BLaER1 (cell line): ENCODE results near the gene TRPV3.
"Not testable (repeated sequence)": the region's sequence is repeated elsewhere in the genome, so short reads cannot be mapped to it uniquely, and the experiment has no call there.

Experiments used
- H3K27ac ChIP-seq: shearing (Covaris generic); formaldehyde crosslinking; 2 replicates; pipeline ENCODE4 v1.8.1; 2022
- H3K27me3 ChIP-seq: shearing (Covaris generic); formaldehyde crosslinking; 2 replicates; pipeline ENCODE4 v1.8.1; 2022
- H3K36me3 ChIP-seq: shearing (Covaris generic); formaldehyde crosslinking; 2 replicates; pipeline ENCODE4 v1.8.1; 2022
- H3K4me1 ChIP-seq: shearing (Covaris generic); formaldehyde crosslinking; 2 replicates; pipeline ENCODE4 v1.8.1; 2022
- H3K4me2 ChIP-seq: shearing (Covaris generic); formaldehyde crosslinking; 2 replicates; pipeline ENCODE4 v1.8.1; 2022
- H3K4me3 ChIP-seq: shearing (Covaris generic); formaldehyde crosslinking; 2 replicates; pipeline ENCODE4 v1.8.1; 2022
- H3K9ac ChIP-seq: shearing (Covaris generic); formaldehyde crosslinking; 2 replicates; pipeline ENCODE4 v1.8.1; 2022
- H3K9me3 ChIP-seq: shearing (Covaris generic); formaldehyde crosslinking; 2 replicates; pipeline ENCODE4 v1.8.1; 2022
- H4K20me1 ChIP-seq: shearing (Covaris generic); formaldehyde crosslinking; 2 replicates; pipeline ENCODE4 v1.8.1; 2022
- Cebpa-rat ChIP-seq: shearing (Covaris generic); IDR thresholded peaks from 2 replicates; pipeline ENCODE4 v1.8.1; 2022

Gene TRPV3

DNA sequence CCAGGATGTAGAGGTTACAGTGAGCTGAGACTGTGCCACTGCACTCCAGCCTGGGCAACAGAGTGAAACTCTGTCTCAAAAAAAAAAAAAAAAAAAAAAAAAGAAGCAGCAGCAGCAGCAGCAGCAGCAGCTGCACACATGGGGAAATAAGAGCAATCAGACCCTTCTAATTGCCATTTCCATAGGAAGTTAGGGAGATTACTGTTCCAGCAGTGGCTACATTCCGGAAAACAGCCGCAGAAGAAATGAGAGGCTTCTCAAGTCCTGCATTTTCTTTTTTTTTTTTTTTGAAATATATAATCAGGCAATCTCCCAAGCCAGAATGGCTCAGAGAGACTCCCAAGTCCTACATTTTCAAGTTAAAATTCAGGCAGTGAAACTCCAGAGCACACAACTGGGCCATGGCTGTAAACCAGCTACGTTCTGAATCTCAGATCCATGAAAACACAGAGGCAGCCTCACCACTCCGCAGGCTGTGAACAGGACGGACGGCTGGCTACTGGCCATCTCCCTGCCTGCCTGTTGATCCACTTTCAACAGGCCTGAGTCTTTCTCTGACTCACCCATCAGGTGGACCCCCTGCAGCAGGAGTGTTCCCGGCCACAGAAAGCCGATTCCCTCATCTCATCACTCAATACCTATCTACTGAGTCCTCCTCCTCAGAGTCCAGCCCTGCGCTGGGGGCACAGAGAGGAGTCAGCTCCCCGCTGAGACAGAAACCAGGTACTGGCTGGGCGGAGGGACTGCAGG lies 36.6 kb upstream of the TRPV3 start:
- no peak overlapping the region for H3K4me3 ChIP-seq
- no peaks in the 10 kb centered on the region for H3K9me3 ChIP-seq
- H3K4me1 ChIP-seq, result peaks cover 24% of the 10 kb centered on the region
- H4K20me1 ChIP-seq, result no peaks in the 10 kb centered on the region
- TF ChIP-seq Cebpa-rat, result no peak
- H3K27me3 ChIP-seq, result no peaks in the 10 kb centered on the region
- H3K9ac ChIP-seq, result no peak overlapping the region
- no peak overlapping the region for H3K4me2 ChIP-seq
- peaks cover 19% of the 10 kb centered on the region; the same call in 1 of the 2 replicates for H3K36me3 ChIP-seq
- peak overlapping the region; percentile 18; the same call in 1 of the 2 replicates for H3K27ac ChIP-seq

DNA sequence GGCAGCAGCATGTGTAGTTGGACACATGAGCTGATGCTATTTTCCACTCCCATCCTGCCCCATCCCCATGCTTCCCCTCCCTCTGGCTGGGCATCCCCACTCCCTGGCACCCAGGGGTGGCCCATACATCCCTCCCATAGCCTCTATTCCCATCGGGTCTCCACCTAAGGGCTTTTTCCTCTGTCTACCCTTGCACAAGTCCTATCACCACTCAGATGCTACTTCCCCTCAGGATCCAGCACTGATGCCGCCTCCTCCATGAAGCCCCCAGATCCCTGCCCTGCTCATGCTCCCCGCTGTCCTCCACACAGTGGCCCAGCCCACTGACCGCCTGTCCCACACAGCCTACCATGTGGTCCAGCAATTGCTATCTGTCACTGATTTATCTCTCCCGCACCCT lies 35.8 kb upstream of the TRPV3 start:
- Histone ChIP-seq H3K9me3 (no peaks in the 10 kb centered on the region), H3K4me3 (no peak overlapping the region), H3K27me3 (no peaks in the 10 kb centered on the region), H3K27ac (no peak overlapping the region), H3K36me3 (peaks cover 22% of the 10 kb centered on the region; the same call in 1 of the 2 replicates), H4K20me1 (no peaks in the 10 kb centered on the region), H3K4me2 (no peak overlapping the region), H3K4me1 (peaks cover 31% of the 10 kb centered on the region), H3K9ac (no peak overlapping the region)
- no peak for TF ChIP-seq Cebpa-rat

DNA sequence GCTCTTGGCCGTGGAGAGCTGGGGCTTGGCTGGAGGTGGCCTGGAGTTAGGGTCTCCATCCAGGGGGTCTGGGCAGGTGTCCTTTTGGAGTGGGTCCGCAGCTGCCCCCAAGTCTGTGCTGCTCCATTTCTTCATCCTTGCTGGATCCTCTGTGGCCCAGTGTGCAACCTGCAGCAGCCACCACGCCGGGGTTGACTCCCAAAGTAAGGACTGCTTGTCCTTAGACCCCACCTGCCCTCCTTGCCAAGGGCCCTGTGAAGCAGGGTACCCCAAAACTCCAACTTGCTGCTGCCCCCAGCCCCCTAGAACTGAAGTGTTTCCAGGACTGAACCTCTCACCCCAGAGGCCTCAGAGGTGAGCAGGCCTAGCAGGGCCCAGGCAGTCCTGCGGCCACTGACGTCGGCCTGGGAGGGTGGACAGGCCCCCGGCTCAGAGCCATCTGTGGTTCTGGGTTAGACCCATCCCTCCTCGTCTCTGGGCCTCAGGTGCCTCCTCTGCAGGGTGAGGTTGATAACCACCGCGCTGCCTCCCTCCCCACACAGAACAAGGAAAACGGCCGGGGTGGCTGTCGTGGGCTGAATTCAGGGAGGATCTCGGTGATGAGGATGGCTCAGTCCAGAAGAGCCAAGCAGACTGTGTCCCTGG lies 34.7 kb upstream of the TRPV3 start:
- Histone ChIP-seq H3K27ac (peak overlapping the region; percentile 38), H3K9ac (no peak overlapping the region), H3K27me3 (no peaks in the 10 kb centered on the region), H4K20me1 (no peaks in the 10 kb centered on the region), H3K4me1 (peaks cover 37% of the 10 kb centered on the region), H3K4me3 (no peak overlapping the region), H3K36me3 (peaks cover 33% of the 10 kb centered on the region), H3K9me3 (no peaks in the 10 kb centered on the region), H3K4me2 (no peak overlapping the region)
- no peak for TF ChIP-seq Cebpa-rat

- 0 out of 2 replicates have a peak overlapping the region, but pooled peaks have one; percentile 1 for H3K9ac ChIP-seq
Observed at GRCh38 chr17:3590768-3591167, 33.2 kb upstream of the TRPV3 start.

DNA sequence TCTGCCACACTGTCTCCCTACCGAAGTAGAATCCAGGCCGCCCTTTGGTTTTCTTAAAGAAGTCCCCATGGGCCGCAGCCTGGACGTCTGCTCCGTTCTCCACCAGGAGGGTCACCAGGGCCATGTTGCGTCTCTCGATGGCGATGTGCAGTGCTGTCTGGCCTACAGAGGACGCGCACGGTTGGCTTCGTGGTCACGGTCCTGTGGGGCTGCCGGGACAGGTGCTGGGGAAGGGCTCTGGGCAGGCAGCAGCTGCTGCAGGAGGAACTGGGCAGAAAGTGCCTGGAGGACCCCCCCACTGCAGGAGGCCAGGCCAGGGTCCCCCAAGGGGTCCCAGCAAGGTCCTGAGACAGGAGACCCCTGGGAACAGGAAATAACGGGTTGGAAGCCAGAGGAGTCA lies 32.6 kb upstream of the TRPV3 start:
- Histone ChIP-seq H3K4me3 (no peak overlapping the region), H3K36me3 (peaks cover 42% of the 10 kb centered on the region)

More at GRCh38 chr17:3590768-3591167, 33.2 kb upstream of the TRPV3 start:
- Histone ChIP-seq H4K20me1 (no peaks in the 10 kb centered on the region), H3K4me1 (peaks cover 43% of the 10 kb centered on the region), H3K4me2 (peak overlapping the region; percentile 80), H3K27ac (peak overlapping the region; percentile 67), H3K36me3 (peaks cover 40% of the 10 kb centered on the region), H3K9me3 (no peaks in the 10 kb centered on the region), H3K4me3 (no peak overlapping the region), H3K27me3 (no peaks in the 10 kb centered on the region)
- TF ChIP-seq Cebpa-rat, result no peak

GRCh38 chr17:3589784-3590183 lies 32.2 kb upstream of the TRPV3 start:
- Histone ChIP-seq H3K4me1 (peaks cover 48% of the 10 kb centered on the region), H3K27me3 (no peaks in the 10 kb centered on the region), H3K9ac (no peak overlapping the region), H3K4me2 (peak overlapping the region; percentile 80), H3K36me3 (peaks cover 45% of the 10 kb centered on the region), H3K4me3 (no peak overlapping the region), H4K20me1 (no peaks in the 10 kb centered on the region), H3K27ac (peak overlapping the region; percentile 67), H3K9me3 (no peaks in the 10 kb centered on the region)
- no peak for TF ChIP-seq Cebpa-rat

More for the DNA sequence above, 32.6 kb upstream of the TRPV3 start:
- H3K9ac ChIP-seq, result 0 out of 2 replicates have a peak overlapping the region, but pooled peaks have one; percentile 1
- H3K4me2 ChIP-seq, result peak overlapping the region; percentile 80
- H3K27ac ChIP-seq, result peak overlapping the region; percentile 67
- TF ChIP-seq Cebpa-rat, result no peak
- H3K27me3 ChIP-seq, result no peaks in the 10 kb centered on the region
- H3K4me1 ChIP-seq, result peaks cover 48% of the 10 kb centered on the region
- H4K20me1 ChIP-seq, result no peaks in the 10 kb centered on the region
- no peaks in the 10 kb centered on the region for H3K9me3 ChIP-seq

DNA sequence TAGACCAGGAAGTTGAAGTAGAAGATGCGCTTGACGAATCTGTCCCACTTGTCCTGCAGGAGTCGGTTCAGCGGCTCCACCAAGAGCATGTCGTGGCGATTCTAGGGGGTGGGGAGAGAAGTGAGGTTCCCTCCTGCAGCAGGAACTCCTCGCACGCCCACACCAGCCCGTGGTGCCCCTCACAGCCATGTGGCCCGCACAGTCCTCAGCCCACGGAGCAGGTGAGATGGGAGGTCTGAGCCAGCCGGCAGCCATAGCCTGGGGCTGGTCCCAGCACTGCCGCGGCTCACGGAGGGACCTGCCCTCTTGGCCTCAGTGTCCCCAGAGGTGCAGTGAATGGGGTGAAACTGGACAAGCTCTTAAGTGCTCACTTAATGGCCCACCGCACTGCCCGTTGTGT lies 28.2 kb upstream of the TRPV3 start:
- Histone ChIP-seq H4K20me1 (no peaks in the 10 kb centered on the region), H3K36me3 (peaks cover 59% of the 10 kb centered on the region), H3K27ac (peak overlapping the region; percentile 41; the same call in 1 of the 2 replicates), H3K27me3 (no peaks in the 10 kb centered on the region), H3K4me1 (peaks cover 40% of the 10 kb centered on the region), H3K4me2 (peak overlapping the region; percentile 19; the same call in 1 of the 2 replicates), H3K9me3 (no peaks in the 10 kb centered on the region), H3K9ac (no peak overlapping the region), H3K4me3 (no peak overlapping the region)
- no peak for TF ChIP-seq Cebpa-rat

- Histone ChIP-seq H3K4me1 (peaks cover 18% of the 10 kb centered on the region), H4K20me1 (no peaks in the 10 kb centered on the region), H3K4me3 (no peak overlapping the region), H3K36me3 (peaks cover 66% of the 10 kb centered on the region), H3K4me2 (no peak overlapping the region), H3K27ac (no peak overlapping the region), H3K9ac (no peak overlapping the region), H3K27me3 (no peaks in the 10 kb centered on the region), H3K9me3 (no peaks in the 10 kb centered on the region)
- TF ChIP-seq Cebpa-rat, result no peak
Observed at GRCh38 chr17:3583456-3583855, 25.8 kb upstream of the TRPV3 start.

- Histone ChIP-seq H3K27ac (no peak overlapping the region), H3K27me3 (no peaks in the 10 kb centered on the region), H3K36me3 (peaks cover 64% of the 10 kb centered on the region), H3K9ac (no peak overlapping the region), H3K4me1 (peaks cover 13% of the 10 kb centered on the region), H3K4me2 (no peak overlapping the region), H3K4me3 (no peak overlapping the region), H4K20me1 (no peaks in the 10 kb centered on the region), H3K9me3 (no peaks in the 10 kb centered on the region)
- no peak for TF ChIP-seq Cebpa-rat
Observed at GRCh38 chr17:3582915-3583314, 25.3 kb upstream of the TRPV3 start.

GRCh38 chr17:3578667-3579066 lies 21.1 kb upstream of the TRPV3 start:
- not testable (repeated sequence) for H3K4me3 ChIP-seq, H3K4me2 ChIP-seq, H3K9ac ChIP-seq, H3K27me3 ChIP-seq, H3K27ac ChIP-seq, H3K4me1 ChIP-seq, H3K9me3 ChIP-seq, H4K20me1 ChIP-seq
- peaks cover 41% of the 10 kb centered on the region for H3K36me3 ChIP-seq
